Aorta (tissue), 5 donors: ENCODE data around the gene KIF3A. TPM values are rescaled to one million over a fixed set of nuclear protein-coding genes. Genes with fewer than 3 reads are reported as not detected.

Experiments
- ATAC-seq: fragments of 200-7000 bp; cut with Tn5 transposase; one replicate; pipeline ENCODE4 v1.9.1; 2022; ENCODE audit warnings: moderate library complexity; ENCODE audit not compliant: low FRiP score
- DNase-seq, 2 donors: peaks; one replicate each; pipeline ENCODE4 v3.0.0-alpha.2; 2020
- H3K27ac ChIP-seq, 2 donors: one replicate each; pipeline ENCODE4 v1.5.1; 2013; ENCODE audit warnings: low read length in 2 of 2, mild to moderate bottlenecking in 2 of 2, moderate library complexity in 2 of 2, control low read depth in 1 of 2, inconsistent platforms in 1 of 2, low read depth in 1 of 2
- H3K27me3 ChIP-seq, 2 donors: one replicate each; pipeline ENCODE4 v1.6.1; 2013; ENCODE audit warnings: control low read depth in 1 of 2, low read length in 1 of 2, mild to moderate bottlenecking in 1 of 2, moderate library complexity in 1 of 2; ENCODE audit not compliant: insufficient read depth in 2 of 2, control insufficient read depth in 1 of 2
- H3K36me3 ChIP-seq, 2 donors: one replicate each; pipeline ENCODE4 v1.6.1; 2013; ENCODE audit warnings: control low read depth in 1 of 2, low read length in 1 of 2, mild to moderate bottlenecking in 1 of 2; ENCODE audit not compliant: insufficient read depth in 2 of 2, control insufficient read depth in 1 of 2
- H3K4me1 ChIP-seq, 2 donors: one replicate each; pipeline ENCODE4 v1.6.1; 2013; ENCODE audit warnings: low read length in 2 of 2, control low read depth in 1 of 2, mild to moderate bottlenecking in 1 of 2, moderate library complexity in 1 of 2; ENCODE audit not compliant: insufficient read depth in 2 of 2, control insufficient read depth in 1 of 2
- H3K4me3 ChIP-seq, 2 donors: one replicate each; pipeline ENCODE4 v1.5.1; 2013; ENCODE audit warnings: low read length in 2 of 2, control low read depth in 1 of 2, mild to moderate bottlenecking in 1 of 2
- H3K9me3 ChIP-seq: one replicate; pipeline ENCODE4 v1.6.1; 2013; ENCODE audit warnings: mild to moderate bottlenecking, low read length; ENCODE audit not compliant: control insufficient read depth
- WGBS, 2 donors: extraction: QIAGEN DNeasy Blood & Tissue Kit; methylation state at CpG; one replicate each; pipeline ENCODE4 v1.1.7; 2013; 5-methylcytosine and 5-hydroxymethylcytosine counted together
- intact Hi-C, 2 donors: fragments of 100-400 bp; cut with DNase I; formaldehyde crosslinking; loops; one replicate each; pipeline versions ENCODE4 v1.14.2 to v1.15.0; 2022
- polyA plus RNA-seq, 2 donors: library from polyadenylated mRNA; stranded (reverse); fragments of 200-250 nt; gene quantifications; one replicate each; pipeline ENCODE4 v1.2.3, GENCODE V29; 2013
- total RNA-seq, 2 donors: library from RNA; stranded (reverse); fragmentation: NEBNext Ultra II Directional; extraction: Animal tissue kit (Norgen Biotek cat#: 25700); gene quantifications; one replicate each; pipeline ENCODE4 v1.2.1, GENCODE V29; 2021
- donor health status: healthy with polysubstance abuse.
- donor health status: Bipolar disorder and iron deficiency.
- donor health status: DM: no; HTN: no; CAD: no.
- donor health status: DM: no; HTN: no; CAD: no.
- donor health status: DM: yes; HTN: yes; CAD: no.

The KIF3A gene
- total and polyA plus RNA-seq, 4 donors, result 4.5 to 15.1 (median 10.6) TPM

DNA sequence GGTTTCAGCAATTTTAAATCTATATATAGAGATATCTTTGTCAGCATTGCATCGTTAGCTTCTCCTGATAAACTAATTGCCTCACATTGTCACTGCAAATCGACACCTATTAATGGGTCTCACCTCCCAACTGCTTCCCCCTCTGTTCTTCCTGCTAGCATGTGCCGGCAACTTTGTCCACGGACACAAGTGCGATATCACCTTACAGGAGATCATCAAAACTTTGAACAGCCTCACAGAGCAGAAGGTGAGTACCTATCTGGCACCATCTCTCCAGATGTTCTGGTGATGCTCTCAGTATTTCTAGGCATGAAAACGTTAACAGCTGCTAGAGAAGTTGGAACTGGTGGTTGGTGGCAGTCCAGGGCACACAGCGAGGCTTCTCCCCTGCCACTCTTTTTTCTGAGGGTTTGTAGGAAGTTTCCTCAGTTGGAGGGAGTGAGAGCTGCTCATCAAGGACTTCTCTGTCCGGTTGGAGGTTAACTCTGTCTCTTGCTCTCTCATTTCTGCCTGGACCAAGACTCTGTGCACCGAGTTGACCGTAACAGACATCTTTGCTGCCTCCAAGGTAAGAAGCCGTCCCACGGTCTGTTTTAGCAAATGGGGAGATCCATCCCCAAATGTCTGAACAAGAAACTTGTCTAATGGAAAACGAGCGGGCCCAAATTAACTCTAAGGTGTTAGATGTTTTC, 63.3 kb downstream of the KIF3A start, which contains the start of gene IL4:
Gene IL4 (plus strand): TSS at position 51 of the 692 bp plus-strand sequence. CDS start 62 bp downstream, at position 113.
- DNase-seq (no peak), ATAC-seq (no peak)
- Histone ChIP-seq H3K9me3 (no peaks in the 10 kb centered on the region), H3K27me3 (no peaks in the 10 kb centered on the region), H3K4me1 (no peaks in the 10 kb centered on the region), H3K4me3 (no peak within 1 kb of the TSS), H3K27ac (peak within 1 kb of the TSS; percentile 89 to 93), H3K36me3 (no peaks in the 10 kb centered on the region)
- WGBS, 2 donors, result 28 to 31% methylated on average over 14 of the region's 14 CpGs
- intact Hi-C loops, result no loop called here

DNA sequence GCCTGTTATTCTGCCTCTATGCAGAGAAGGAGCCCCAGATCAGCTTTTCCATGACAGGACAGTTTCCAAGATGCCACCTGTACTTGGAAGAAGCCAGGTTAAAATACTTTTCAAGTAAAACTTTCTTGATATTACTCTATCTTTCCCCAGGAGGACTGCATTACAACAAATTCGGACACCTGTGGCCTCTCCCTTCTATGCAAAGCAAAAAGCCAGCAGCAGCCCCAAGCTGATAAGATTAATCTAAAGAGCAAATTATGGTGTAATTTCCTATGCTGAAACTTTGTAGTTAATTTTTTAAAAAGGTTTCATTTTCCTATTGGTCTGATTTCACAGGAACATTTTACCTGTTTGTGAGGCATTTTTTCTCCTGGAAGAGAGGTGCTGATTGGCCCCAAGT, 63.9 kb downstream of the KIF3A start:
- Histone ChIP-seq H3K9me3 (no peaks in the 10 kb centered on the region), H3K36me3 (no peaks in the 10 kb centered on the region), H3K27me3 (no peaks in the 10 kb centered on the region), H3K4me1 (no peaks in the 10 kb centered on the region), H3K27ac (no peak overlapping the region), H3K4me3 (no peak overlapping the region)
- 89 to 95% methylated on average over 1 of the region's 1 CpG for WGBS, 2 donors
- ATAC-seq (no peak), DNase-seq (no peak)
- intact Hi-C loops, result no loop called here

DNA sequence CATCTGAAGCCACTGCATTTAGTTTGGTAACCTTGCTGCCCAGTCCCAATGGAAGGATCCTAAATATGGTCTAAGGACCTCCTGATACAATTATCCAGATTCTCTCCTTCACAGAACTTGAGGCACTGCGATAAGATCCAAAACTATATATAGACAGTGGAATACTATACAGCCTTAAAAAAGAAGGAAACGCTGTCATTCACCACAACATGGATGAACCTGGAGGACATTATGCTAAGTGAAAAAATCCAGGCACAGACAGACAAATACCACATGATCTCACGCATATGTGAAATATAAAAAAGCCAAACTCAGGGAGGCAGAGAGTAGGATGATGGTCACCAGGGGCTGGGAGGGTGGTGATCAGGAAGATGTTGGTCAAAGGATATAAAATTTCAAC, 66.3 kb downstream of the KIF3A start:
- intact Hi-C loops, result no loop called here
- 96 to 98% methylated on average over 3 of the region's 3 CpGs for WGBS, 2 donors
- Histone ChIP-seq H3K9me3 (no peaks in the 10 kb centered on the region), H3K4me3 (no peak overlapping the region), H3K27ac (no peak overlapping the region), H3K36me3 (no peaks in the 10 kb centered on the region), H3K4me1 (no peaks in the 10 kb centered on the region), H3K27me3 (no peaks in the 10 kb centered on the region)
- ATAC-seq, result no peak
- DNase-seq, result no peak

DNA sequence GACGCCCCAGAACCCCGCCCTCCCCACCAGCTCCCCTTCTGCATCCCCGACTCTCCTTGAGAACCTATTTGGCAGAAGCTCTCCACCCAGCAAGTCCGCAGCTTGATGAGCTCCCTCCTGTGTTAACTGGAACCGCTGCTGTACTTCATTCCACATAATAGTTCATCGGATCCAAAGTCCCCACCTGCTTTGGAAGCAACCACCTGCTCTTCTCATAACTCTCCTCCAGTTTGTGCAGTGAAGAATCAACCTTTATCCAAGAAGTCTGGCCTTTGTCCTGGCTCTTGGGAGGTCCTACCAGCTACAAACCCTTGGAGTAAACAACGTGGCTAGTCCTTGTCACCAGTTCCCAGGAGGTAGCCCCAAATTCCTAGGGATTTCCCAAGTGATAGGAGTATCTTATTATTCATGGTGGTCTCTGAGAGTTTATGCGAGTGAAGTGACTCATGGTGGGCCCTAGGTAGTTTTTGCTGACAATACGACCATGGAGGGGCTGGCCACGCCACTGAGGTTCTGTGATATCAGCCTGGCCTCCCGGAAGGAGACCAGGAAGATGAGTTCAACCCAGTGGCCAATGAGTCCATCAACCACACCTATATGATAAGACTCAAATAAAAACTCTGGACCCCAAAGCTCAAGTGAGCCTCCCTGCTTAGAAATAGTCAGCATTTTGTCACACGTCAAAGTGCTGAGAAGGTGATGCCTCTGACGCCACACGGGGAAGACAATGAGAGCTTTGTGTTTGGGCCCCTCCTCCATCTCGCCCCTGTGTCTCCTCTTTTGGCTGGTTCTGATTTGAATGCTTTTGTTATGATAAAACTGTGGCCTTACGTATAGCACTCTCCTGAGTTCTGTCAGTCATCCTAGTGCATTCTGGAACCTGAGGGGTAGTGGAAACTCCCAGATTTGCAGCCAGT, 67.1 kb downstream of the KIF3A start:
- Histone ChIP-seq H3K9me3 (no peaks in the 10 kb centered on the region), H3K27me3 (no peaks in the 10 kb centered on the region), H3K4me1 (no peaks in the 10 kb centered on the region), H3K36me3 (no peaks in the 10 kb centered on the region), H3K27ac (no peak overlapping the region), H3K4me3 (no peak overlapping the region)
- no peak for DNase-seq
- 92 to 93% methylated on average over 16 of the region's 16 CpGs for WGBS, 2 donors
- ATAC-seq, result no peak
- intact Hi-C loops, result no loop called here

DNA sequence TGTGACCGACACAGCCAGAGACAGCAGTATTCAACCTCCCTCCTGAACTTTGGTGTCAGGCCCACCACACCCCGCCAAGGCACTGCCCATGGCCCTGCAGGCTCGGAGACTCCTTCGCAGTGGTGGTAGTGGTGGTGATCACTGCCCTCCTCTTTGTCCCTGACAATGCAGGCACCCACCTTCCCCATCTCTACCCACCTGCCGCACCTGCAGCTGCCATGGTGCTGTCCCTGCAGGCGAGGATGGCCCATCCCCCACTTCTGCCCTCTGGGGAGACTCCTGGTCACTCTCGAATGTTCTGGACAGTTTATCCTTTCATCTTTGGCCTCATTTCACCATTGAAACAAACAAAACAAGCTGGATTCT, 67.9 kb downstream of the KIF3A start:
- H3K4me1 ChIP-seq, result no peaks in the 10 kb centered on the region
- ATAC-seq, result no peak
- no peaks in the 10 kb centered on the region for H3K36me3 ChIP-seq
- no peak overlapping the region for H3K4me3 ChIP-seq
- DNase-seq, result no peak
- no peaks in the 10 kb centered on the region for H3K27me3 ChIP-seq
- H3K27ac ChIP-seq, result no peak overlapping the region
- 82 to 88% methylated on average over 7 of the region's 7 CpGs for WGBS, 2 donors
- H3K9me3 ChIP-seq, result no peaks in the 10 kb centered on the region
- intact Hi-C loops, result no loop called here

DNA sequence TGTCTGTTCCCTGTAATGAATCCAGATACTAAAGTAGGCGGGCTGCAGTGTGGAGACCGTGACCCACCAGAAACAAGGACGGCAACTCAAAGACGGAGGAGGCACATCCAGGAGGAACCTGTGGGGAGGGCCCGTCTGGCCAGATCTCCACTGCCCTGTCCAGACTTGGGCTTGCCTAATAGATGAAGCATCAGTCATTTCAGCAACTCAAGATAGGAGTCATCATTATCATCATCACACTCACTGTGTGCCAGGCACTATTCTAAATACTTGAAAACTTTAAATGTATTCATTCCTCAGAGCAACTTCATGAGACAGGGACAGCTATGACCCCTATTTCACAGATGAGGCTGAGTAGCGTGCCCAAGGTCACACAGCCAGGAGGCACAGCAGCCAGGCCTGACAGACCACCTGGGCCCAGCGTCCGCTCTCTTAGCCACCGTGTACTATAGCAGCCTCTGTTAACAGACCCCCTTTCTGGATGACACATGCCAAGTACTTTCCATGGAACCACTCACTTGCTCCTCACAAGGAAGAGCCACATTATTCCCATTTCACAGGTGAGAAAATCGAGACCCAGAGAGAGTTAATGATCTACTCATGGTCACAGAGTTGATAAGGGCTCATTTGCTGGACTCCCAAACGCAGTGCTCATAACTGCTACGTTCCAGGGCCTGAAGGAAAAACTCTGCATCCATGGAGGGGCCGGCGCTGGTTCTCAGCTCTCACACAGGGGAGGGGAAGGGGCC, 68.5 kb downstream of the KIF3A start:
- ATAC-seq (no peak), DNase-seq (no peak)
- intact Hi-C loops, result no loop called here
- Histone ChIP-seq H3K4me3 (no peak overlapping the region), H3K4me1 (no peaks in the 10 kb centered on the region), H3K9me3 (no peaks in the 10 kb centered on the region), H3K27ac (no peak overlapping the region), H3K36me3 (no peaks in the 10 kb centered on the region), H3K27me3 (no peaks in the 10 kb centered on the region)
- 90 to 92% methylated on average over 14 of the region's 14 CpGs for WGBS, 2 donors

DNA sequence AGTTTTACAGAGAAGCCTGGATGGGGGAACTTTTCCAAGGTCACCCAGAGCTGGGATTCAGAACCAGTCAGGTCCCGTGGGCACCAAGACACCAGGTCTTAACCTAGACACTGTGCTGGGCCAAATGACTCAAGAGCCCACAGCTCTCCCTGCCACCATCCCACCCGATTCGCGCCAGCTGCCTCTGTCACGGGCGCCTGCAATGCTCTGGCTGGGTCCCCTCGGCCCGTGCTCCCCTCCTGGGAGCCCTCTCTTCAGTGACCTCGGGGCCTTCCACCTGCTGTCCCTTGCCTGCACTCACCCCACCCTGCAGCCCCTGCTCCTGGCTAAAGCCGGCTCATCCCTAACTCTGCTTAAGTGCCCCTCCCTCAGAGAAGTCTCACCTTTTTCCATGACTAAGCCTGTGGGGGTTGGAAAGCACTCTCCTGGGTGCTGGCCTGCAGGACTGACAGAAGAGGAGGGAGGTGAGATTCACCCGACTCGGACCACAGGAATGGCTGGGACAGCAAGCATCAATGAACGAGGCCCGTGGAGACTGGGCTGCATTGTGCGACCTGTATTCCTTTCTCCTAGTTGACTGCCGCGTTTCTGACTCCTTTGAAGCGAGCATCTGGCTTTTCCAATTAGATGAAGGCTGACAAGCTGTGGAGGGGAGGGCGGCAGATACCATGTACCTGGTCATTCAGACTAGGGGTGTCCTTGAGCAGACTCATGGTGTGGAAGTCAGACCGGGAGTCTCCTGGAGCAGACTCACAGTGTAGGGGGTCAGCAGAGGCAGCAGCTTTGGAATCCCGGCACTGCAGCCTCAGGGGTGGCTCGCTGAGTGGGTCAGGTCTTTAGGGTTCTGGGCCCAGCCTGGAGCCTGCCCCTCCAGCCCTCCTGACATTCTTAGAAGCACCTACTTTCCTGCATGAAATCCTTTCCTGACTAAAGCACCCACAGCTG, 69.3 kb downstream of the KIF3A start:
- Histone ChIP-seq H3K4me1 (no peaks in the 10 kb centered on the region), H3K27ac (no peak overlapping the region), H3K4me3 (no peak overlapping the region), H3K27me3 (no peaks in the 10 kb centered on the region), H3K9me3 (no peaks in the 10 kb centered on the region), H3K36me3 (no peaks in the 10 kb centered on the region)
- no peak for ATAC-seq
- 87 to 89% methylated on average over 22 of the region's 22 CpGs for WGBS, 2 donors
- intact Hi-C loops, result no loop called here
- DNase-seq, result no peak

DNA sequence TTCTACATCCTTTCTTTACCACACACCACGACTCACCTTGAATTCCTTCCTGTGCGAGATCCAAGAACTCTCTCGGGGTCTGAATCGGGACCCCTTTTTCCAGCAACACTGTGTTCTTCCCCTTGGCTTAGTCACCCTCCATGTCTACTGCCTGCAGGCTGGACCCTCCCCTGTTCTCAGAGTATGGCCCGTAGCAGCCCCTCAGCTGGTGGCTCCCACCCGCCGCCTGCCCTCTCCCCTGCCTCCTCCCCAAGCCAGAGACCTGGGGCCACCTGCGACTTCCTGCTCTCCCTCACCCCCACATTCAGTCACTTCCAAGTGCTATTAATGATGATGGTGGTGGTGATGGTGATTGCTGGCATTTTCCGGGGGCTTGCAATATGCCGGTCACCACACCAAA, 70.0 kb downstream of the KIF3A start:
- intact Hi-C loops, result no loop called here
- 92 to 95% methylated on average over 10 of the region's 10 CpGs for WGBS, 2 donors
- no peak for DNase-seq
- no peak overlapping the region for H3K27ac ChIP-seq
- no peaks in the 10 kb centered on the region for H3K4me1 ChIP-seq
- no peaks in the 10 kb centered on the region for H3K9me3 ChIP-seq
- no peak overlapping the region for H3K4me3 ChIP-seq
- H3K36me3 ChIP-seq, result no peaks in the 10 kb centered on the region
- ATAC-seq, result no peak
- no peaks in the 10 kb centered on the region for H3K27me3 ChIP-seq
